OCI-LY1 (cell line): ENCODE data around the gene NEURL4.
A peak's percentile ranks its signal among the peaks of the same experiment; 100 is the strongest.

ENCODE experiments used
- H2AFZ ChIP-seq: fragments of 200-600 bp; sonication (generic), shearing (Covaris generic); 2 replicates; pipeline ENCODE4 v1.6.0; 2014; ENCODE audit warnings: antibody characterized with exemption, mild to moderate bottlenecking, low read length
- H3F3A ChIP-seq: fragments of 200-600 bp; sonication (generic), shearing (Covaris generic); 2 replicates; pipeline ENCODE4 v1.6.0; 2014; ENCODE audit warnings: mild to moderate bottlenecking, antibody characterized with exemption, low read length, moderate library complexity; ENCODE audit not compliant: insufficient read depth
- H3K27ac ChIP-seq: fragments of 200-600 bp; sonication (generic); 2 replicates; pipeline ENCODE4 v1.5.1; 2014; ENCODE audit warnings: low read length, mixed run types, mild to moderate bottlenecking, low read depth; ENCODE audit not compliant: poor library complexity, severe bottlenecking
- H3K27me3 ChIP-seq: fragments of 200-600 bp; sonication (generic); 2 replicates; pipeline ENCODE4 v1.6.0; 2014; ENCODE audit warnings: antibody characterized with exemption, mild to moderate bottlenecking, low read length, moderate library complexity; ENCODE audit not compliant: insufficient read depth
- H3K36me3 ChIP-seq: fragments of 200-600 bp; sonication (generic); 2 replicates; pipeline ENCODE4 v1.6.1; 2014; ENCODE audit warnings: mild to moderate bottlenecking, antibody characterized with exemption, low read length, moderate library complexity, mixed read lengths; ENCODE audit not compliant: insufficient read depth
- H3K4me1 ChIP-seq: fragments of 200-600 bp; sonication (generic); 2 replicates; pipeline ENCODE4 v1.5.1; 2014; ENCODE audit warnings: mild to moderate bottlenecking, low read length, moderate library complexity; ENCODE audit not compliant: insufficient read depth, severe bottlenecking
- H3K4me2 ChIP-seq: fragments of 200-600 bp; sonication (generic), shearing (Covaris generic); 2 replicates; pipeline ENCODE4 v1.6.1; 2014; ENCODE audit warnings: low read length
- H3K4me3 ChIP-seq: fragments of 200-600 bp; sonication (generic); 2 replicates; pipeline ENCODE4 v1.5.1; 2014; ENCODE audit warnings: low read length, low read depth, mild to moderate bottlenecking, mixed read lengths; ENCODE audit not compliant: poor library complexity, severe bottlenecking
- H3K79me2 ChIP-seq: fragments of 200-600 bp; shearing (Covaris generic); 2 replicates; pipeline ENCODE4 v1.6.1; 2016; ENCODE audit warnings: mixed run types, low read length, mixed read lengths; ENCODE audit not compliant: insufficient read depth
- H3K9ac ChIP-seq: fragments of 200-600 bp; sonication (generic), shearing (Covaris generic); 2 replicates; pipeline ENCODE4 v1.6.1; 2014; ENCODE audit warnings: mild to moderate bottlenecking, low read length, mixed read lengths
- H3K9me2 ChIP-seq: fragments of 200-600 bp; sonication (generic), shearing (Covaris generic); 2 replicates; pipeline ENCODE4 v1.6.1; 2014; ENCODE audit warnings: low read depth, mild to moderate bottlenecking, low read length, mixed read lengths
- H3K9me3 ChIP-seq: fragments of 200-600 bp; shearing (Covaris generic); 2 replicates; pipeline ENCODE4 v1.6.1; 2014; ENCODE audit warnings: low read length, mixed read lengths
- H4K20me1 ChIP-seq: fragments of 200-600 bp; sonication (generic), shearing (Covaris generic); 2 replicates; pipeline ENCODE4 v1.6.0; 2016; ENCODE audit warnings: mild to moderate bottlenecking, low read length; ENCODE audit not compliant: insufficient read depth
- EZH2 ChIP-seq: fragments of 200-600 bp; sonication (generic), shearing (Covaris generic); IDR thresholded peaks from 2 replicates; pipeline ENCODE4 v1.8.0; 2017; ENCODE audit warnings: borderline replicate concordance, mixed run types, mild to moderate bottlenecking, antibody characterized with exemption, low read length, moderate library complexity, mixed read lengths
- TF ChIP-seq, protein P1 (sequence below): fragments of 200-600 bp; sonication (generic), shearing (Covaris generic); IDR thresholded peaks from 2 replicates; pipeline ENCODE4 v1.5.1; 2017; ENCODE audit warnings: mild to moderate bottlenecking, antibody characterized with exemption, low read length, moderate library complexity, mixed read lengths

The NEURL4 gene

DNA sequence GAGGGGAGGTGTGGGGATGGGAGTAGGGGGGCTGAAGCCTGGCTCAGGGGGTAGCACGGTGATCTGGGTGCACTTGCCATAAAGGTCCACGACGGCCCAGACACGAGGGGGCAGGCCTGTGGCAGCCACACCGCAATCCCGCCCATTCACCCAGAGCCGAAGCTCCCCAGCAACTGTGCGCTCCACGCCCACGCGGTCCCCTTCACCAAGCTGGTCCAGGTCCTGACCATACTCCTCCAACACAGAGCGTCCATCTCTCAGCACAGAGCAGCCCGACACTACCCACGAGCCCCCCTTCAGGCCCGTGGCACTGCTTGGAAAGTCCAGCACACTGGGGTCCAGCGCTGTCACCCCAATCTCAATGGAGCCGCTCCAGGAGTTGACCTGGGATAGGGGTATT is 1.6 kb downstream of the NEURL4 start:
- H3K79me2 ChIP-seq, result no peaks in the 10 kb centered on the region
- H4K20me1 ChIP-seq, result no peaks in the 10 kb centered on the region
- H2AFZ ChIP-seq, result no peak overlapping the region
- H3K4me2 ChIP-seq, result peak overlapping the region; percentile 82
- peaks cover 40% of the 10 kb centered on the region for H3K36me3 ChIP-seq
- no peaks in the 10 kb centered on the region for H3K9me2 ChIP-seq
- H3K4me1 ChIP-seq, result peaks cover 33% of the 10 kb centered on the region
- no peaks in the 10 kb centered on the region for H3F3A ChIP-seq
- H3K27me3 ChIP-seq, result no peaks in the 10 kb centered on the region
- H3K4me3 ChIP-seq, result peak overlapping the region; percentile 98
- H3K9ac ChIP-seq, result peak overlapping the region; percentile 94; the same call in 1 of the 2 replicates
- no peak overlapping the region for H3K27ac ChIP-seq
- no peaks in the 10 kb centered on the region for H3K9me3 ChIP-seq
- no peak for TF ChIP-seq EZH2
- TF ChIP-seq, protein P1, sequence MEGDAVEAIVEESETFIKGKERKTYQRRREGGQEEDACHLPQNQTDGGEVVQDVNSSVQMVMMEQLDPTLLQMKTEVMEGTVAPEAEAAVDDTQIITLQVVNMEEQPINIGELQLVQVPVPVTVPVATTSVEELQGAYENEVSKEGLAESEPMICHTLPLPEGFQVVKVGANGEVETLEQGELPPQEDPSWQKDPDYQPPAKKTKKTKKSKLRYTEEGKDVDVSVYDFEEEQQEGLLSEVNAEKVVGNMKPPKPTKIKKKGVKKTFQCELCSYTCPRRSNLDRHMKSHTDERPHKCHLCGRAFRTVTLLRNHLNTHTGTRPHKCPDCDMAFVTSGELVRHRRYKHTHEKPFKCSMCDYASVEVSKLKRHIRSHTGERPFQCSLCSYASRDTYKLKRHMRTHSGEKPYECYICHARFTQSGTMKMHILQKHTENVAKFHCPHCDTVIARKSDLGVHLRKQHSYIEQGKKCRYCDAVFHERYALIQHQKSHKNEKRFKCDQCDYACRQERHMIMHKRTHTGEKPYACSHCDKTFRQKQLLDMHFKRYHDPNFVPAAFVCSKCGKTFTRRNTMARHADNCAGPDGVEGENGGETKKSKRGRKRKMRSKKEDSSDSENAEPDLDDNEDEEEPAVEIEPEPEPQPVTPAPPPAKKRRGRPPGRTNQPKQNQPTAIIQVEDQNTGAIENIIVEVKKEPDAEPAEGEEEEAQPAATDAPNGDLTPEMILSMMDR, result no peak

DNA sequence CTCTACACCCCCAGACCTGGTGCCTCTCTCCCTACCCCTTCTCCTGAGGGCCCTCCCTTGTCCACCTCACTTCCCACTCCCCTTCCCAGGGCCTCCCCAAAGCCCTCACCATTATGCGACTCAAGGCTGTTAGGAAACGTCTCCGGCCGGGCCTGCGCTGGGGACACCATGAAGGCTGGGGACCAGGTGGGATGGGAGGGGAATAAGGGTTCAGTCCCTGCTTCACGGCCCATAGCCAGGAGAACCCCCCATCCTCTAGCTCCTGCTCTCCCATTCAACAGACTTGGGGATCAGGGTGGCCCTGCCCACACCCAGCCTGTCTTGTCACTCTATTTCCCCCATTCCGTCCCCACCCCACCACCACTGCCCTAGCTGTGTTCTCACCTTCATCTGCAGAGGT is 2.1 kb downstream of the NEURL4 start:
- TF ChIP-seq, protein P1, result no peak
- TF ChIP-seq EZH2, result no peak
- H3K9me3 ChIP-seq, result no peaks in the 10 kb centered on the region
- no peaks in the 10 kb centered on the region for H3K27me3 ChIP-seq
- no peaks in the 10 kb centered on the region for H3F3A ChIP-seq
- no peak overlapping the region for H2AFZ ChIP-seq
- H3K27ac ChIP-seq, result no peak overlapping the region
- no peak overlapping the region for H3K4me2 ChIP-seq
- H3K36me3 ChIP-seq, result peaks cover 44% of the 10 kb centered on the region
- no peak overlapping the region for H3K4me3 ChIP-seq
- H4K20me1 ChIP-seq, result no peaks in the 10 kb centered on the region
- no peak overlapping the region for H3K9ac ChIP-seq
- H3K9me2 ChIP-seq, result no peaks in the 10 kb centered on the region
- H3K4me1 ChIP-seq, result peaks cover 28% of the 10 kb centered on the region
- no peaks in the 10 kb centered on the region for H3K79me2 ChIP-seq

DNA sequence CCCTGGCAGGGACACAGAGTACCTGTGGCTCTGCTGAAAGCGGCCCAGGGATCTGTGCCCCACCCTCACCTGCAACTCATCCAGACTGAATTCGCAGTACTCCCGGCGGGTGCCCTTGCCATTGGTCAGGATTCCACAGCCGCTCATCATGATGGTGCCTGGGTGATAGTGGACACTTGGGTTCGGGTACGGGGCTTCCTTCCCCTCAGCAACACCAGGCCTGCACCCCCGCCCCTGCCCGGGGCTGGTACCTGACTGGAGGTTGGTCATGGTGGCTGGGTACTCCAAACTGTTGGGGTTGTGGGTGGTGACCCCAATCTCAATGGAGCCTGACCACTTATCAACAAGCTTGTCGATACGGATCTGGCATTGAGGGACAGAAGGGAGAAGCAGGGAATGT is 2.9 kb downstream of the NEURL4 start:
- TF ChIP-seq, protein P1, result no peak
- TF ChIP-seq EZH2, result no peak
- Histone ChIP-seq H3K9ac (no peak overlapping the region), H3K4me3 (no peak overlapping the region), H3K27me3 (no peaks in the 10 kb centered on the region), H3K4me1 (peaks cover 21% of the 10 kb centered on the region), H3K4me2 (no peak overlapping the region), H3F3A (no peaks in the 10 kb centered on the region), H2AFZ (no peak overlapping the region), H3K36me3 (peaks cover 53% of the 10 kb centered on the region), H3K9me3 (no peaks in the 10 kb centered on the region), H3K79me2 (no peaks in the 10 kb centered on the region), H3K27ac (no peak overlapping the region), H4K20me1 (no peaks in the 10 kb centered on the region), H3K9me2 (no peaks in the 10 kb centered on the region)
